DND-41 (cell line): ENCODE data around the gene VPREB3.

ENCODE experiments used
- ATAC-seq: fragments of 200-7000 bp; cut with Tn5 transposase; 3 replicates; pipeline ENCODE4 v1.9.1; 2021; ENCODE audit warnings: low read depth; ENCODE audit not compliant: insufficient read depth
- DNase-seq: peaks from one replicate; pipeline ENCODE4 v3.0.0-alpha.2; 2020
- H2AFZ ChIP-seq: 2 replicates; pipeline ENCODE4 v1.6.0; 2012; ENCODE audit warnings: low read depth, low read length
- H3K27ac ChIP-seq: 2 replicates; pipeline ENCODE4 v1.5.1; 2012; ENCODE audit warnings: low read length, inconsistent platforms
- H3K27me3 ChIP-seq: fragments of 200-600 bp; sonication (generic); 2 replicates; pipeline ENCODE4 v1.6.0; 2012; ENCODE audit warnings: low read length, mild to moderate bottlenecking, inconsistent platforms; ENCODE audit not compliant: insufficient read depth, poor library complexity
- H3K36me3 ChIP-seq: 2 replicates; pipeline ENCODE4 v1.5.1; 2012; ENCODE audit warnings: low read length, inconsistent platforms; ENCODE audit not compliant: insufficient read depth
- H3K4me1 ChIP-seq: 2 replicates; pipeline ENCODE4 v1.5.1; 2012; ENCODE audit warnings: mild to moderate bottlenecking, low read length; ENCODE audit not compliant: insufficient read depth
- H3K4me2 ChIP-seq: 2 replicates; pipeline ENCODE4 v1.6.0; 2012; ENCODE audit warnings: mild to moderate bottlenecking, moderate library complexity, low read length, inconsistent platforms; ENCODE audit not compliant: insufficient read depth
- H3K4me3 ChIP-seq, 2 experiments: fragments of 200-600 bp in 1 of 2; shearing (Covaris generic) in 1 of 2; 2 replicates each; pipeline ENCODE4 v1.5.1; 2012 to 2016; ENCODE audit warnings: inconsistent platforms in 2 of 2, low read length in 2 of 2, mild to moderate bottlenecking in 2 of 2, low read depth in 1 of 2, moderate library complexity in 1 of 2
- H3K79me2 ChIP-seq: 2 replicates; pipeline ENCODE4 v1.6.0; 2012; ENCODE audit warnings: low read length, inconsistent platforms; ENCODE audit not compliant: insufficient read depth
- H3K9ac ChIP-seq: 2 replicates; pipeline ENCODE4 v1.6.0; 2012; ENCODE audit warnings: low read depth, mild to moderate bottlenecking, inconsistent platforms, low read length, moderate library complexity
- H3K9me3 ChIP-seq: 2 replicates; pipeline ENCODE4 v1.5.1; 2012; ENCODE audit warnings: low read length, moderate library complexity, mild to moderate bottlenecking, inconsistent platforms; ENCODE audit not compliant: insufficient read depth, severe bottlenecking
- H4K20me1 ChIP-seq: 2 replicates; pipeline ENCODE4 v1.6.0; 2012; ENCODE audit warnings: low read length; ENCODE audit not compliant: insufficient read depth
- CTCF ChIP-seq: IDR thresholded peaks from 2 replicates; pipeline ENCODE4 v1.5.1; 2012; ENCODE audit warnings: borderline replicate concordance, low read length, moderate library complexity, mild to moderate bottlenecking; ENCODE audit not compliant: poor library complexity, severe bottlenecking; ENCODE audit errors: extremely low read depth
- EZH2 ChIP-seq: IDR thresholded peaks from 3 replicates; pipeline ENCODE4 v1.6.1; 2012; ENCODE audit warnings: borderline replicate concordance, low read depth, mild to moderate bottlenecking, moderate library complexity, low read length, inconsistent platforms; ENCODE audit not compliant: severe bottlenecking

The VPREB3 gene

GRCh38 chr22:23754220-23754919, at the start of gene VPREB3:
Gene VPREB3 (minus strand): TSS chr22:23754425. CDS start chr22:23754363, 62 bp downstream.
- Histone ChIP-seq H3K9ac (no peak within 1 kb of the TSS), H3K4me3 (no peak within 1 kb of the TSS), H3K27ac (no peak within 1 kb of the TSS), H3K4me1 (peaks cover 21% of the 10 kb centered on the region), H3K4me2 (no peak within 1 kb of the TSS), H3K36me3 (no peaks in the 10 kb centered on the region), H3K9me3 (no peaks in the 10 kb centered on the region), H3K27me3 (no peaks in the 10 kb centered on the region), H4K20me1 (no peaks in the 10 kb centered on the region), H3K79me2 (peaks cover 11% of the 10 kb centered on the region), H2AFZ (no peak within 1 kb of the TSS)
- no peak for TF ChIP-seq EZH2
- no peak for TF ChIP-seq CTCF
- ATAC-seq (no peak), DNase-seq (no peak)

GRCh38 chr22:23803001-23803819, 49.0 kb upstream of the VPREB3 start:
- H3K27ac ChIP-seq: no peak overlapping the region
- H3K9me3 ChIP-seq: no peaks in the 10 kb centered on the region
- H3K79me2 ChIP-seq: no peaks in the 10 kb centered on the region
- no peak overlapping the region for H2AFZ ChIP-seq
- no peak for DNase-seq
- no peak for ATAC-seq
- H4K20me1 ChIP-seq: peaks cover 5% of the 10 kb centered on the region
- H3K9ac ChIP-seq: no peak overlapping the region
- no peak for TF ChIP-seq CTCF
- no peak for TF ChIP-seq EZH2
- H3K4me2 ChIP-seq: no peak overlapping the region
- H3K4me3 ChIP-seq: no peak overlapping the region
- H3K4me1 ChIP-seq: no peaks in the 10 kb centered on the region
- no peaks in the 10 kb centered on the region for H3K27me3 ChIP-seq
- H3K36me3 ChIP-seq: peaks cover 87% of the 10 kb centered on the region

- peaks cover 5% of the 10 kb centered on the region for H4K20me1 ChIP-seq
- H3K79me2 ChIP-seq: no peaks in the 10 kb centered on the region
- no peak overlapping the region for H3K27ac ChIP-seq
- no peak overlapping the region for H3K9ac ChIP-seq
- TF ChIP-seq CTCF (no peak), EZH2 (no peak)
- no peak for DNase-seq
- no peak overlapping the region for H2AFZ ChIP-seq
- H3K4me2 ChIP-seq: no peak overlapping the region
- ATAC-seq: no peak
- no peak overlapping the region for H3K4me3 ChIP-seq
- no peaks in the 10 kb centered on the region for H3K27me3 ChIP-seq
- peaks cover 87% of the 10 kb centered on the region for H3K36me3 ChIP-seq
- H3K9me3 ChIP-seq: no peaks in the 10 kb centered on the region
- no peaks in the 10 kb centered on the region for H3K4me1 ChIP-seq
Observed at GRCh38 chr22:23801886-23802377, 47.7 kb upstream of the VPREB3 start.
